ENCODE measurements around the gene FIGN.

Gene FIGN

DNA sequence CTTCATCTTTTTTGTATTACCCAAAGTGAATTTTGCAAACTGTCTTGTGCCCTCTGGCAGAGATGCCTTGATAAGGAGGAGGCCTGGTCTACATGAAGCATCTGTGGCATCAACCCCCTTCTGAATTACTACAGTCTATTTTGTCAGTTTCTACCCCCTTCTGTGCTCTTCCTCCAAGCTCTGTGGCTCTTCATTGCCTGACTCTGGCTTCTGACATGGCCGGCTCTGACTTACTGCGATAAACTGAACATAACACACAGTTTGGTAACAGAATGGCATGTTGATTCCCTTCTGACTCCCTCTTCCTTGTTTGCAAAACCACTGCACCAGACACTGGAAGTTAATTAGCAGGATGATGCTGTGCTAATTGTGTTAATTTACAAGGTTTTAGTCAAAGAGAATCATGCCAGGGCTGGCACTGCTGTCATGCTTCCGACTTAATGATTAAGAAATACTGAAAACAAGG is 122.5 kb downstream of the FIGN start:
- no peak for DNase-seq (ENCODE audit: low read depth, low spot score)

DNA sequence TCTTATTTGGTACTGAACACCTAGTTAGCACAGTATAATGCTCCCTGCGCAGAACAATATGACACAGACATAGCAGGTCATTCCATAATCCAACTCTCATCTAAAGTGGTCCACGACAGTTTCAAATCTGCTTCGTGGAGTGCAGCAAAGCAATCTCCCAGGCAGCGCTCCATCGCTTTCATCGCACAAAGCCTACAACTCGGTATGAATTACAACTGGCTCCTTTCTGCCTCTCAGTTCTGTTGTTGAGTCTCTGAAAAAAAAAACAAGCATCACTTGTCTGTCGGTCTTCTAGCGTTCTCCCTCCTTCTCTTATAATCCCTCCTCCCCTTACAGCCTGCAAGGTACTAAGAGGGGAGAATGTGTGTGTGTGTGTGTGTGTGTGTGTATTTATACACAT is 123.5 kb downstream of the FIGN start:
- DNase-seq (ENCODE audit: low read depth, low spot score) = no peak

DNA sequence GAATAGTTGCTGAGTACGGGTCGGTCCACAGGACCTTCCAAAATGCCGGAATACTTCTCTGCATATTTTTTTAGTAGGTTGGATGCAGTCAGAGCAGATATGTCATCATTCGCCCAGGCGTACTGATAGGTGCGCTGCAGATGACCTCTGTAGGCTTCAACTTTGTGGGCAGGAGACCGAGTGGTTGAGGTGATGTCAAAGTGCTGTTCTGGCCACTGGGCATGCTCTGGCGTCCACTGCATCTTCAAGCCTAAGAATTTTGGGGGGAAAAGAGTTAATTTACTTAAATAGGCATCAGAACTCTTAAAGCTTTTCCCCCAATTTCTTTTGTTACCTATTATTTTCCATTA is 124.3 kb downstream of the FIGN start:
- no peak for DNase-seq (ENCODE audit: low read depth, low spot score)

DNA sequence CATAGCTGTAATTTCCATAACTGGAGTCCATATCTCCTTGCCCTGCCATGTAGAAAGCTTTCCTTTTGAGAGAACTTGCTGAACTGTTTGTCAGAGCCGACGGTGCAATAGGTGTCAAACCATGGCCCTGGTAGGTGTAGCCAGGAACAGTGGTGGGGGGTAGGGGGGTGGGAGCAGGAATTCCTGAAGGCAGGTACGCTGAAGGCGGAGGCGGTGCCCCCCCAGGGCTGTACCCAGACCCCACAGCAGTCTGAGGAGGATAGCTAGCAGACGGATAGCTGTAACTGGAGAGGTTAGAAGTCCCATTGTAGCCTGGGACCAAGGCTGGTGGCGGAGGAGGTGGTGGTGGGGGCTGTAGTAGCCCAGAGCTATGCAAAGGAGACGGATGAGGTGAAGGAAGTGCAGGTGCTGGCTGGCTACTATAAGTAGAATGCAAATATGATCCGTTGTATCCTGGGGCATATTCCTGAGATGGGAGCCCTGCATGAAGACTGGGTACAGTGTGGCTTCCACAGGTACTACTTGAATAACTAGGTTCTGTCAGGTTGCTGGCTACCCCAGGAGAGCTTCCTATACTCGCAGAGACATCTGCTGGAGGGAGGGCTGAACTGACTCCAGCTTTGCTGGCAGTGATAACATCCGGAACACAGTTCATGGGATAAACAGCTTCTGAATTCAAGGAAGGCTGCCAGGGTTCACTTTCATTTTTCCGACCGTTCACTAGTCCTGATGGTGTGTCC is 124.8 kb downstream of the FIGN start:
- DNase-seq (ENCODE audit: low read depth, low spot score) = peak; percentile 23

DNA sequence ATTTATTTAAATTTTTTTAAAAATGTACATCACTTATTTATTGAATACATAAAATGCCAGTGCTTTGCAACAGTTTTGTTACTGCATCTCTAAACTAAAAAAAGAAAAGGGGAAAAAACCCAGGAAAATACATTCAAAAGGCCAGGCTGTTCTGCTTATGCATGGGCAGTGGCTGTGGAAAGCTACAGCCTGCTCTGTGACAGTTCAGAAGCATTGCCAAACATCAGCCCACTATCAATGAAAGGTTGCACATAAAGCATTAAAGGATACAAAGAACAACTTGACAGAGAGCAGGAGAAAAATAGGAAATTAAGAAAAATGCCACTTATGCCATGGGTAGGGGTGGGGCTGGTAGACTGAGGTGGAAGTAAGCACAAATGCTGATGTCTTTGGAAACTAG is 128.2 kb downstream of the FIGN start:
- no peak for DNase-seq (ENCODE audit: low read depth, low spot score)

DNA sequence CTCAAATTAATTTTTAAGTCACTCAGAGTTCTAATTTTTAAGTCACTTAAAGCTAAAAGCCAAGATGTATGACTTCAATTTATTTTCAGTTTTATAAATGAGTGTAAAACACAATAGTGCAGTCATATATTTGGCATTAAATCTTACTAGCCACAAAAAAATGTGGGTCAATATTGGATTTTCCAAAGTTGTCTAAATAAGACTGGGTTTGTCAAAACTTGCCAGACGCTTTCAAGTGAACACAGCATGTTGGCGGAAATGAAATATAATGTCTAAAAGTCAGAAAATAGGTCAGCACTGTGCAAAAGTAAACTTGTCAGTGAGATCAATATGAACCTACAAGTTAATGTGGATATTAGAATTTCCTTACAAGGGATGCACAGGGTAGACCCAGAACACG is 128.9 kb downstream of the FIGN start:
- DNase-seq (ENCODE audit: low read depth, low spot score) = no peak

DNA sequence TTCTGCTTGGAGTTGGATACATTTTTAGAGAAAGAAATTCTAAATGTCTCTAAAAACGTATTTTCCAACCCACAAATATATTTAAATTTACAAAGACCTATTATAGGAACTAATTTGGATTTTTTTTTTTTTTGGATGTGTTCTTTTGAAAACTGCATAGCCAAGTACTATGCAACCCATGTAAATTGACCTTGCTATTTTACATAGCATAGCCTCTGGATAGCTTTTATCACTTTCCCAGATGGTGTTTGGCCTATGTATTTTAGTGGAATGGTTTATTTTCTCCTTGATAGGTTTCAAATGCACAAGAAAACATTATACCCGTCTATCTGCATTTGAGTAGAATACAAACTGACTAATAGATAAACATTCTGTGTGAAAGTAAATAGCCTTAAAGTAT is 130.0 kb downstream of the FIGN start:
- no peak for DNase-seq (ENCODE audit: low read depth, low spot score)

DNA sequence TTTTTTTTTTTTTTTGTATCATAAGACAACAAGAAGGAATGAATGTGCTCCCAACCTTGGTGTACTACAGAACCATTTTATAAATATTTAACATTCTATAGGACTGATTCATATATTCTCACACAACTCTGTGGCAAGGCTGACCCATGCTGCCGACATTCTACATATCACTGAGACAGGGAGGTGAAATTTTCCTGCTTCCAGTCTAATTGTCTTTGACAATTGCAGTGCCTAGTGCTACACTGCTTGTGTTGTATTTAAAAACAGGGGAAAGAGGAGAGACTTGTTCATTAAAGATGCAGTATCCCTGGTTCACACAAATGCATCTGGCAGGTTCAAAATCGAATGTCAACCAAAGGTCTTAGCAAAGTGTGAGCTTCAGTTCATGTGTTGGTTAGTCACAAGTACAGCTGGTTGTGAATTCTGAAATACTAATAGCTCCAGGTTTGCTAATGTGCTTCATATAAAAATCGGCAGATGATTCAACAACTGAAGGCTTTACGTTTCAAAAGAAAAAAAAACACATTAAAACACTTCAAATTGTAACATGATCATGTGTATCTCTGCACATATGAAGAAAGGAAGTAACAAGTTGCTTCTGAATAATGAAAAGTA is 130.8 kb downstream of the FIGN start:
- DNase-seq (ENCODE audit: low read depth, low spot score) = no peak

DNA sequence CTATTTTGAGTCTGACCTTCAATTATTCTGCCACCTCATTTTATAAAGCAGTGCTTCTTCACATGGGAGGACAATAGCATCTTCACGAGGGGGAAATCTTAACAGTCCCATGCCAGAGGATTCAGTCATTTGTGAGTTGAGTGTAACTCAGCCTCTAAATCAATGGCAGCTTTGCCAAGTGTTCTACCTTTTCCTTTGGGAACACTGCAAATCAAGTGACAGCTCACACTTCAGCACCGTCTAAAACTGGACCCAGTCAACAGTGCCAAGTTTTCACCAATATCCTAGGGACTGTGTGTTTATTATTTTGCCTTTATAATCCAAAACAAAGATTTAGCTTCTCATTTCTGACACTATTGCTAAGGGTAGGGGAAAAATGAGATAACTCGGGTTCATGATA is 133.6 kb downstream of the FIGN start:
- DNase-seq (ENCODE audit: low read depth, low spot score) = no peak

DNA sequence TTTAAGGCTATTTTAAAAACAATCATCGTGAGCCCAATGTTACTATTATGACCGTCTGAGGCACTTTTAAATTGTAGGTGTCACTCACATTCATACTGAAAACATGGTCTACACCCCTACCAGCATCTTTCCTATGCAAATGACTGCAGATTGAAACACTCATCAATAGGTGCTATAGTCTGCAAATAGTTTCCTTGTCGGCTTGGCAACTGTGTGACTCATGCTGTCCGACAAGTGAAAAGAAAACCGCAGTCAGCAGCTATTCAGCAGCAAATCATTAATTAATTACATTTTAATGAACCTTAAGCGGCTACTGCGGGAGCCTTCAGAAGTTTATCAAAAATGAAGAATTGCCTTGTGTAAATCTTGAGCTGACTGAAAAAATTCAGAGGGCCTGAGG is 134.4 kb downstream of the FIGN start:
- no peak for DNase-seq (ENCODE audit: low read depth, low spot score)

DNA sequence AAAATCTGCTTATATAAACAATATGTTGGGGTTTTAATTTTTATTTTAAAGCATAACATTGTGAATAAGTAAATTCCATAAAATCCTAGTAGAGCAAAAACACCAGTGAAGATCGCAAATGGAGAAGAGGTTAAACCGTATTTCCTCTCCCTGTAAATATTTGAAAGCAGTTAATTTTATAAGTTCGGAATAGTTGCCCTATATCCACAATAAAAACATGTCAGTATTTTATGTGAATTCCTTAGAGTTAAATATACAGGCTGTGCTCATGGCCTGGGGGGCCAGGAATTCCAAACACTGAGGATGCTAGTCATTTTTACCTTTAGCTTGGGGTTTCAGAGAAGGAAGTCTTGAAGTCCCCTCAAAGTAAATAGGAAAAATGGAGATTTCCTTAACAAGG is 135.0 kb downstream of the FIGN start:
- DNase-seq (ENCODE audit: low read depth, low spot score) = no peak

DNA sequence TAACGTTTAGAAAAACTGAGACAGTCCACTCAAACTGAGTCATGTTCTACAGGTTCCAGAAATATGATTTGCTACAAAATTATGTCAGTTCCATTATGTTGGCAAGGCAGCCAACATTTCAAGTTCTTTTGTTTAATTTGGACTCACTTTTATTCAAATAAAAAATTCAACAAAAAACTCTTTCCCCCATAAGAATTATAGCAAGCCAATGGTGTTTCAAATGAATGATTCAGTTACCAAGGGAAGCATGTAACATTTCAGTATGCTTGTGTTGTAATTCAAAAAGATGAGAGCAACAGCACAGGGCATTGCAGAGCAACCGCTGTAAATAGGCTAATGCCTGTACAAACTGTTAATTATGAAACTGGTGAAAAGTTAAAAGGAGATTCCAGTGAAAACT is 140.8 kb downstream of the FIGN start:
- no peak for DNase-seq (ENCODE audit: low read depth, low spot score)

DNA sequence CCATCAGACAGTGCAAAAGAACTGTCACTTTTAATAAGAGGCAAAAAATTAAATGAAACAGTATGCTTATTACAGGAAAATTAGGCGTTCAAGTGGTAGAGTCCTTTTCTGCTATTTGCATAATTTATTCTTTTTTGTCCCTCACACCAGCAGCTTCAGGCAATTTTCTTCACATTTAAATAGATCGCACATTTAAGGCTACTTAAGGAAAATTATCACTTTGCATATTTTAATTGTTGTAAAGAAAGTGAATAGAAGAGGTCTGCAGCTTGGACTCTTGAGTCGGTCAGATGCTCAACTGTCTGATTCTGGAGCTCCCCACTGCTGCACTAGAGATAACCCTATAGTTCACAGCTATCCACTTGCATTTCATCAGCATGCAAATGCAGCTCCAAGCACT is 141.3 kb downstream of the FIGN start:
- DNase-seq (ENCODE audit: low read depth, low spot score) = no peak

DNA sequence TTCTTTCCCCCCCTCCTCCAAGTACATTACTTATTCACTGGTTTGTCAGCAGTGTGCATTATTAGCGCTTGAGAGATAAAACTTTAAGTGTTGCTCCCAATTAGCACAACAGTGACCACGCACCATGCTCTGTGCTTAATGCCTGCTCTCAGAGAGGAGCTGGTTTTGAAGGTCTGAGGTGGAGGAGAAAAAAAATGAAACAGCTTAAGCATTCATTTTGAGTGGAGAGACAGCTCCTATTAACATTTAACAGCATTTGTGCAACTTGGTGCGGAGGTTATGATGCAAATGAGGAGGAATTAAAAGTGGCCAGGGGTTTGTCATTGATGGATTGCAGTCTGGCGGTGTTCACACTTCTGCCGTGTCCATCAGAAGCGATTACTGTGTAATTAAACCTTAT is 141.8 kb downstream of the FIGN start:
- DNase-seq (ENCODE audit: low read depth, low spot score) = no peak

DNA sequence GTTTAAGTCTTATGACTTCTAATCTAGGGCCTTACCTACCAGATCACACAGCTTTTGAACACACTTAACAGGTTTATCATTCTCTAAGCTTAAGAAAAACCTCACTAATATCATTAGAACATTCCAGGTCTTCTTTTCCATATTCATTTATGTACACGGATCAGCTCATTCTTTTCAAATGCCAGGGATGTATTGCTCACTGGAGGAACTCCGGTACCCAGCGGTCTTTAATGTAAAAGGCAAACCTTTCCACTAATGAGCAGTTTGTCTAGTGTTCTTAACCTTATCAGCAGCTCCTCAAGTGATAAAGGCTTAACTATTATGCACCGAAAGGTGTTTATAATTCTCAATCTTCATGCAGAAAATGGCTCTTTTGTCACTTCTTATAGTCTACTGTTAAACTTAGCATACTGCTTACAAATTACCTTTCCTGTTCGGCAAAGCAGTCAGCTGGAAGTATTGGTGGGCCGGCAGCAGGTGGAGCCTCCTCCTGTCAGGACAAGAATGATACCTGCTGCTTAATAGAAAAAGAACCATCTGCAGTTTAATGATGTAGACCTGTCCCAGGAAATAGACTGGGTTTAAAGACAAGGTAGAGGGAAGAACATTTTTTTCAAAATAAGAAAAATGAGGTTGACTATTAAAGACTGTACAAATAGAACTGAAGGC is 142.7 kb downstream of the FIGN start:
- no peak for DNase-seq (ENCODE audit: low read depth, low spot score)

DNA sequence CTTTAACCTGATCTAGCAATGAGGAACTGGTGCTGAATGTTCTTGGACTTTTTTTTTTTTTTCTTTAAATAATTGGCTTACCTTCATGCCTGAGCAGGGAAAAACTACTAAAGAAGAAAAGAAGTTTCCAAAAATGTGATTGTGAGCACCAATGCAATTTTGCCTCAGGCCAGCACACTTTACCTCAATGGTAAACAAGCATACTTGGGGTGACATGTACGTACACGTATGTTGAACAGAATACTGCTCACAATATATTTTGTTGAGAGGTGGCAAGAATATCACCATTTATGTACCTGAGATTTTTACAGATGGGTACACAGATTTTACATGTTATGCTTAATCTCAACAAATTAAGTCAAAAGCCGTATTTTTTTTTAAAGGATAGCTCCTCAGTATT is 144.3 kb downstream of the FIGN start:
- DNase-seq (ENCODE audit: low read depth, low spot score) = no peak

DNA sequence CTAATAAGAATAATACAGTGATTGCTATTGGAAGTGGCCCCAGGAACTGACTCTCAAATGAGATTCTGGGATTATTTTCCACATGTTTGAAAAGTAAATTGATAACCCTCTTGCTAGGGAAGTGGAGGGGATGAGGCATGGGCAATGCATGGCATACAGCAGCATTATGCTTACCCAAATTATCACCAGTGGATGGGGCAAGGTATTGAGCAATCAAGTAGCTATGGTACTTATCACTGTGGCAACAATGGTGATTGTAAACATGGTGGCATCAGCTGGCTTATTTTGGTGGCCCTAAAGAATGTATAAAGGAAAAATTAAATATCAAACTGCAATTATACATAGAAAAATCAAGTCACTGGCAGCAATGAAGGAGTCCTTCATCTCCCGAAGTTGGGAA is 155.1 kb downstream of the FIGN start:
- no peak for DNase-seq (ENCODE audit: low read depth, low spot score)

DNA sequence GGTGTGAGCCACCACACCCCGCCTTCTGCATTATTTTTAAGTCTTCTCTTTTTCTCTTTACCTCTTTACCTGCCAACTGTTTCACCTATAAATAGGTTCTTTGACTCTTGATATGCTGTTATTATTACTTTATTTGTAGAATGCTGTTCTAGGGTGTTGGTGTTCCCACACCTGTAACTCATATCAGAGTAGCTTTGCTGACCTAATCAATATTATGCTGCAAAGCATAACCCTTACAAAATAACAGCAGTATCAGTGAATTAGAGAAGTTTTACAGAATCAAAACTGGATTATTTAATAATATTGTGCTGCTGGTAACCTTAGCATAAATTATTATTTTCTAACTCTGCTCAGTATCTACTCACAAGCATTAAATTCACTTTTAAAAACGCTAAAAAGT is 161.5 kb downstream of the FIGN start:
- no peak for DNase-seq (ENCODE audit: low read depth, low spot score)

DNA sequence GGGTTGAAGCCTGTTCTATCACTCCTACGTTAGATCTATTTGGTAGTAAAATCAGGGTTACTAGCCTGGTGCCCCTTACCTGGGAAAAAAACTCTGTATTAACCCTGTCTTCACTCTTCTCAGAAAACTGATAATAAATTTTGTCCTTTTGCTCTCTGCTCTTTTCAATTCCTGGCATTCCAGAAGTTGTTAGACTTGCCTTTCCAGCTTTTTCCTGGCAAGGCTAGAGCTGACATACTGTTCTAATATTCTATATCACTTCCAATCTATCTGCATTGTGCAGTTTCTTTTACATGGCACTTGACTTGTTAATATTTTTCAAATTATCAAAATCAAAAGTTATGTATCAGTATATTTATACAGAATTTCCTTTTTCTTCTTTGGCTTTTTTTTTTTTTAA is 162.2 kb downstream of the FIGN start:
- DNase-seq (ENCODE audit: low read depth, low spot score) = no peak

DNA sequence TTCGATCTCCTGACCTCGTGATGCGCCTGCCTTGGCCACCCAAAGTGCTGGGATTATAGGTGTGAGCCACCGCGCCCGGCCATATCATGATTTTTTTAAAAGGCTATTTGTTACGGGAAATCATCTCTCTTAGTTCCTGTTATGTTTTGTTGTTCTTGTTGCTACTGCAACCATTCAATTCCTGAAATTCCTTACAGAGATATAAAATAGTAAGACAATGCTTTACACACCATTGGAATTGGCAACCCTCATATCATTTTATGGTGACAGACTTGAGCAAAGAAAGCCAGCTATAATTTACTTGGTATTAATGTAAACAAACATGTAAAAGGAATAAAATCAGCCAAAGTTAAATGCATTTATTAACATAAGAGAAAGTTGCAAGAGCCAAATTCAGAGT is 163.0 kb downstream of the FIGN start:
- no peak for DNase-seq (ENCODE audit: low read depth, low spot score)

DNA sequence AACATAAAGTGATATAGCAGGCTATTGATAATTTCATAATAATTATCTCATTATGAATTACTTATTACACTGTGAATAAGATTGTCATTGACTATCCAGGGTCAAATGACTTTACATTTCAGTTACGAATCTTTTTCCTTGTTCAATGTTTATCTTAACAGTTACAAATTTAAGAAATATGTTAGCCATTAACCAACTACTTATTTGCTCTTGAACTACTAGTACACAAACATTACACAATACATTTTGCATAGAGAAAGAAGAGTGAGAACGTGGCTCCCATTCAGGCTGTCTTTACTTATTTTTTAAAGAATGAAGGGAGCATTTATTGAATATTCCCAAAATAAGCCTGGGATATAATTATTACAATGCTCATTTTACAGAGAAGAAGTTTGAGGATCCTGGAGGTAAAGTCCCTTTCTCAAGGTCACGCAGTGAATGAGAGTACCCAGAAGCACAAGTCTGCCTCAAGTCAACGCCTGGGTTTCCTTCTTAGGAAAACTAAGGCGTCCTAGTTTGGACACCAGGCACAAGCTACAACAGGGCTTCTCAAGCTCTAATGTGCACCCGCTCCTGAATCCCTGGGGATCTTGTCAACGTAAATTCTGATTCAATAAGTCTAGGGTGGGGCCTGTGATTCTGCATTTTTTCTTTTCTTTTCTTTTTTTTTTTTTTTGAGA is 164.2 kb downstream of the FIGN start:
- DNase-seq (ENCODE audit: low read depth, low spot score) = no peak

DNA sequence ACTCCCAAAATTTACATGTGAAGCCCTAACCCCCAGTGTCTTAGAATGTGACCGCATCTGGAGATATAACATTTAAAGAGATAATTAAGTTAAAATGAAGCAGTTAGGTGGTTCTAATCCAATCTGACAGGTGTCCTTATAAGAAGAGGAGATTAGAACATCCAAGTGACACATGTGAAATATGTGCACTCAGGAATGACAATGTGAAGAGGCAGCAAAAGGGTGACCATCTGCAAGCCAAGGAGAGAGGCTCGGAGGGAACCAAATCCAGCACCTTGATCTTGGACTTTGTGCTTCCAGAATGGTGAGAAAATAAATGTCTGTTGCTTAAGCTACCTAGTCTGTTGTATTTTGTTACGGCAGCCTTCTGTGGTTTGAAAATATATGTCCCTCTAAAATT is 165.4 kb downstream of the FIGN start:
- no peak for DNase-seq (ENCODE audit: low read depth, low spot score)

DNA sequence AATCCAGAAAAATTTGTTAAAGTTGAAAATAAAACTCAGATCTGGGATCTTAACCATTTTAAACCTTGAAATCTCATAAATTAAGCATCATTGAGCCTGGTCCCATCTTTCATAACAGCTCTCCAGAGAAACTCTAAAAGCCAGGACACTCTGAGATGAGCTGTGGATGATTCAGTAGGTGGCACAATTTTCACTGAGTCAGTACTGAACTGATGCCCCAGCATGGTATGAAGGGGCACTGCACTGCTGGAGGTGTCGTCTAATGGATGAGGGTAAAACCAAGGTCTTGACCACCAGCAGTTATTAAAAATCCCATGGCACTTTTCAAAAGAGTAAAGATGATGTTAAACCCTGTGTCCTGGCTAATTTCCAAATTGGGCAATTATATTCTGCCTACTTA is 170.6 kb downstream of the FIGN start:
- no peak for DNase-seq (ENCODE audit: low read depth, low spot score)

All from ELF-1 (cell line).